NCI-H2107 (cell line): ENCODE data around the gene ITGBL1.

ENCODE experiments used
- DNase-seq: peaks from one replicate; lab custom pipeline; 2025; lab: John Stamatoyannopoulos, UW

The ITGBL1 gene

DNA sequence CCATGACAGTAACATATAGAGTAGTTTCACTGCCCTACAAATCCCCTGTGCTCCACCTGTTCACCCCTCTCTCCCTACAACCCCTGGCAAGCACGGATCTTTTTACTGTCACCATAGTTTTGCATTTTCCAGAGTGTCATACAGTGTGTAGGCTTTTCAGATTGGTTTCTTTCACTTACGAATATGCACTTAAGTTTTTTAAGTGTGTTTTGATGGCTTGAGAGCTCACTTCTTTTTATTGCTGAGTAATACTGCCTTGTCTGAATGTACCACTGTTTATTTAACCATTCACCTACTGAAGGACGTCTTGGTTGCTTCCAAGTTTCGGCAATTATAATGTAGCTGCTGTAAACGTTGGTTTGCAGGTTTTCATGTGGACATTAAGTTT lies 175.1 kb downstream of the ITGBL1 start:
- DNase-seq: no peak

DNA sequence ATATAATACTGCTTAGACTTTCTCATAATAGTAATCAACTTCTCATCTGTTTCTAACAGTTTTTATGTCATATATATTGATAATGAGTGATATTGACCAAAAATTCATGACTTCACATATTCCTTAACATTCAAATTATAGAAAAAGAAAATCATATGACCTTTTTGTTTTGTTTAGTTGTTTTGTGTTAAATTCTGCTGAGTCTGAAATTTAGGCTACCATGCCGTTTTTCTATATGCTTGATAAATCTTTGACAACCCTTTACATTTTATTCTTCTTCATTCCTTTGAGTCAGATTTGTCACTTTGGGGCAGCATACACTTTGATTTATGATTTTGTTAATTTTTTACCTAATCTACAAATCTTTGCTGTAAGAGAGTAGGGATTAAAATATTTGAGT lies 176.4 kb downstream of the ITGBL1 start:
- no peak for DNase-seq

DNA sequence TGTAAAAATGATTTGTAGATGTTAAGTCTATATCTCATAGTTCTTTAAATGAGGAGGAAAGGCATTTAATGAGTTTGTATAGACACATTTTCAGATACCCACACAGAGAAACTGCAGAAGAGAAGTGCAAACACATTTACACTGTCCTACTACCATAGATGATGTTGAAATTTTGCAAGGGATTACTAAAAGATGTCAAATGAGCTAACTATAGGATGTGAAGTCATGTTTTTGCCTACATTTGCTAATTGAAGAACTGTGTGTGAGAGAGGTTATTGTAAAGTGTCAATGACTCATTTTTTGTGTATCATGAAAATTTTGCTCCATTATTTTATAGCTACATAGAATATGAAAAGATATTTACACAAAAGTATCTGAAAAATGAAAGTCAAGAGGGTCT lies 178.9 kb downstream of the ITGBL1 start:
- DNase-seq: no peak

DNA sequence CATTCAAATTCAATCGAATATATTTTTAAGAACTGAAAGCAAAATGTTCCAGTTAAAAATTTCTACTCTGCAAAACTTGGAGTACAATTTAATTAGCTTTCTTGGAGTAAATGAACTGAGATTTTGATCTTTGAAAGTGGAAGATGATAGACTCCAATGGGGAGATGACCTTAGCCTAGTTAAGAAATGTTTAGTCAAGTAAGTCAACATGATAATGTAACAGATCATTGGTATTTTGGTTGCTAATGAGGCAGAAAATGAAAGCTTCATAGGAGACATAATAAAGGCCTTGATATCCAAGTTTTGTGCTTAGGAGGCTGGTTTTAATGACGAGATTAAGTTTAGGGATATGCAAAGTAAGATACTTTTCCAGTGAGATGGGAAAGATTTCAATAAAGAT lies 181.7 kb downstream of the ITGBL1 start:
- DNase-seq: no peak

DNA sequence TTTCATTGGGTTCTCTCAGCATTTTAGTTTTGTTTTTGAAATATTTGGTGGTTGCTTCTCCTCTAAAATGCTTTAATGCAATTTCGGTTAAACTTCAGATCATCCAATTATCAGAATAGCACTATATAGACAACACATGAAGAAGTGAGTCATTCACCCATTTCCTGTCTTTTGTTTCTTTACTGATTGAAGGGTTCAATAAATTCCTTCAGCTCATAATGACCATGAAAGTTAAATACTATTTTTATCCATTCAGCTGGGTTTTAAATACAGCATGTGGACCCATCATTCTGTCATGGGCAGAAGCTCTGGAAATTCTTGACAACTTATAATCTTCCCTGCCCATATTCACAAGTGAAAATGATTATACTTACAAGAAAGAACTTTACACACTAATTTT lies 187.2 kb downstream of the ITGBL1 start:
- no peak for DNase-seq

DNA sequence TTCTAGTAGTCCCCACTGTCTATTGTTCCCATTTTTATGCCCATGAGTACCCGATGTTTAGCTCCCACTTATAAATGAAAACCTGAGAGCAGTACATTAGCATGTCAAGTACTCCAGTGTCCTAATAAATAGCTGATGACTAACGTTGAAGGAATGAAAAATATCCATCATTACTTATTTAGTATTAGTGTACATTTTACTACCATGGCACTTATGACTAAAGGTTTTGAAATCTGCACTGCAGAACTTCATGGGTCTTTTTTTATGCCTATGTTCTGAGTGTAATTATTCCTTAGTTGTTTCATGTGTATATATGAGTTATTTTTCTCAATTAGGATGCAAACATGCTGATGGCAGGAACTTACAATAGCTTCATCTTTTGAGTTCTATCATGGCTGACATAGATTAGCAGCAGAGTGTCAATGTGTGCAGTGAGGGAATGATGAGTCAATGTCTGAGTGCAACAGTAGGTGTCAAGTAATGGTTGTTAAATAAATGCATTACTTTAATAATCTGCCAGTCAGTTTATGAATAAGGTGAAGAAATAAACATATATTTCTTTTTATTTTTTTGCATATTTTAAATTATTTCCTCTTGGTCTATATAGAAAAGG lies 188.4 kb downstream of the ITGBL1 start:
- no peak for DNase-seq

DNA sequence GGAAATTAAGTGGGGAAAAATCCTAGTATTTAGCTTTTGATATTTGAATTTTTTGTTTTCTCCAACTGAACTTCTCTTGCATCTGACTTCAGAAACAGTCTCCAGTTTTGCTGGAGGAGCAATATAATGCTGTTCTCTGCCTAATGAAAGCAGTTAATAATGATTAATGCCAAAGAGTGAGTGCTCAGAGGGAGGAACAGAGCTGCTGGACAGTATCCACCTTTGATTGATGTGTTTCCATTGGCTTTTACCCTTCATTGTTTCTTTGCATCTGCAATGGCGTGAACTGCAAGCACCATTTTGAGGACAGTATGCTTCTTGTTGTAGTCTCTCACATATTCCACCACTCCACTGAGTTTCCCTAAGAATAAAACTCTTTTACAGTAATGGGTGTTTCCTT lies 193.4 kb downstream of the ITGBL1 start:
- DNase-seq: no peak

DNA sequence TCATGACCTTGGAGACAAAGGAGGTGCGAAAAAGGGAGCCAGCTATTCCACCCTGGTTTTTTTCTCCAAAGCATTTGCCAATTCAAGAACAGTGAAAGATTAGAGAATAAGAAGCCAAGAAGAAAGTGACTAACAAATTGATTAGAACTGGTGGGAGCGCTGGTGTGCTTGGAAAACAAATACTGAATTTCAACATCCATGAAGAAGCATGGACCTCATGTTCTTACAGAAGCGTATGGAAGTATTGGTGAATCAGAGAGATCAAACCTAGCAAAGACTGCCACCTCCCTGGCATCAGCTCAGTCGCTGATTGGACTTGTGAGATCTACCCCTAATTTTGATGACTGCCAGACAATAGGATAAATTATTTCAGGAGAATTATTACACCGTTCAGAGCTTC lies 195.3 kb downstream of the ITGBL1 start:
- no peak for DNase-seq

DNA sequence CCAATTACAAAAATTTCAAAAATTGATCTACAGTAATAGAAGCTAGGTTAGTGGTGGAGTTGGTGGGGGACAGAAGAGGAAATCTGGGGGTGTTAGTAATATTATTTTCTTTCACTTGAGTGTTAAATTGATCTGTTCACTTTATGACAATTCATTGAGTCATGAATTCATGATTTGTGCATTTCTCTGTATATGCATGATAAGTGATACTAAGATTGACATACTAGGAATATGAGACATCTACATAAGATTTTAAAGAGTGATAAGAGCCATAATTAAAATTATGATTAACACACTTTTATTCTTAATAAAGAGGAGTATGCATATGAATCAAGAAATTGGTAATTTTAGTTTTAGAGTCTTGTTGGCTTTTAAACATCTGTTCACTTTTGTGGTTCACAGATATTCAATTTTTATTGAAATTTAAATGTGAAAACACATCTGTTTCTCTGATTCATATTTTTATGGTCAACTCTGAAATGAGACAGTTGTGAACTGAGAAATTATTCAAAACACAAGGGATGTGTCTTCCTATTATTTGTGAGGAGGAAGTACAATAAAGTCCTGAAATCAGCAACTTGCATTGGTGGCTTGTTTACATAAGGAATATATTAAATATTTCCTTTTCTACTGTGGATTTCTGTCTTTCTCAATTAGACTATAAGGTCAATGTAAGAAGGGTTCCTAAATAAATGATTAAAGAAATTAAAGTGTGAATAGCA lies 196.5 kb downstream of the ITGBL1 start:
- DNase-seq: no peak

DNA sequence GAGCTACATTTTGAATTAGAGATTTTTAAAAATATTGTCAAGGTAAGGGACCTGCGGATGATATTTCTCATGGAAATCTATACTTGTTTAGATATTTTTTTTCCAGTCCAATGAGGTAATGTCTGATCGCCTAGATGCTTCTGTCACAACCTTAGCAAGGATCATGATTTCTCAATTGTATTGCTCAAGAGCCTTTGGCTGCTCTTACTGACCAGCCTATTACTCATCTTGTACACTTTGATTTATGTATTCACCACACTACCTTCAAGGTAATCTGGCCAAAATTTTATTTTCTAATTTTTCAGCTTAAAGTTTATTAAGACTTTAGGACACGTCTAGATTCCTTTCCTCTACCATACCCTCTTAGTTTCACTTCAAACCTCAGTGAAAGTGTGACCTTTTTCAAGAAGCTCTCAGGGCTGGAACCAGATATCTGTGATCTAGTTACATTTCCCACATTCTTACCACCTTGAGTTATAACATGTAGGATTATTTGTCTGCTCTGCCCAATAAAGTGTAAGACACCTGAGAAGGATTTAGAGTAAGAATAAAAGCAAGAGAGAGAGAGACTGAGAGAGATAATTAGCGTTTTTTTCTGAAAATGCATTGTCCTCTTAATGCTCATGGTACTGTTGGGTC lies 197.1 kb downstream of the ITGBL1 start:
- DNase-seq: no peak

DNA sequence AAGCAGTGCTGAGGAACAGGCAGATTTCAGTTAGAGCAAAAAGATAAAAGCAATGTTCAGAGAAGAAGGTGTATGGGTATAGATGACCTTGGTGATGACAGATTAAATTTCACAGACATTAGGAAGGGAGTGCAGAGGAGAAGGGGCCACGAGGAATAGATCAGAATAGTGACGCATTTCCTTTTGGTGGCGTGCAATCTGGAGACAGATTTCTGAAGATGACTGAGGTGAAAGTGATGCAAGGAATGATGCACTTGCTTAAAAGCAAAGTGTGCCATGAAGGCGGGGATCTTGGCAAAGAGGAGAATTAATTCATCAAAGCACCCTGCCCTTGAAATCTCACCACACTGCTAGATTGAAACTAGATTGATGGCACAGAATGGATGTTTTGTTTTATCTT lies 202.4 kb downstream of the ITGBL1 start:
- no peak for DNase-seq

DNA sequence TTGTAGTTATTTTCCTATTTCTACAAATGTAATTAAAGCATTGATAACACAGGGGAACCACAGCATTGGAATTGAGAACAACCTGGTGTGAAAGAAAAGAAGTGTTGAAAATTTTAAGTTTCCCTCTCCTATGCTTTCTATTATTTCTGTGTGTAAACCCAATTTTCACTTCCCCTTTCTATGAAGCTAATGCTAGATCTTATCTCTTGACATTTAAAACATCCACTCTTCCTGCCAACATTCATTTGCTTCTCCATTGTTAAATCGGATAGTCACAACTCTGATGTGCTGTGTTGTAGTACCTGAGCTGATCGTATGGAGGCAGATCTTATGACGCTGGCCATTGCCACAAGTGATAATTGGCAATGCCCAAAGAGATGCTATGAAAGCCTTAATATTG lies 203.0 kb downstream of the ITGBL1 start:
- no peak for DNase-seq

DNA sequence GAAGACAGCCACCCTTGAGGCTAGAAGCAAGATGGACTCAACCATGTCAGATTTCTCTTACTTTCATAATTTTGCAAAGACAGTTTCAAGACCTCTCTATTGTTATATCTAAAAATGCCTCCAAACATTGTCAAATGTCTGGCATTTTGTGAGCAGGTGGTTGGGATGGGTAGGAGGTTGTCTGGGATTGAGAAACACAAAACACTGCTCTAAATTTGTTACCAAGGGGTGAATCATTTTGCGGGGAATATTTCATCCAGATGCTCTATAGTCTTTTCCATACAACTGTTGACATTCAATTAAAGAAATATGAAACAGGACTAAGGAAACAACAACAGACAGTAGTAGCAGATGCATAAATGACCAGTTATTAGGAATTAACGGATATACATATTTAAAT lies 208.2 kb downstream of the ITGBL1 start:
- DNase-seq: no peak

DNA sequence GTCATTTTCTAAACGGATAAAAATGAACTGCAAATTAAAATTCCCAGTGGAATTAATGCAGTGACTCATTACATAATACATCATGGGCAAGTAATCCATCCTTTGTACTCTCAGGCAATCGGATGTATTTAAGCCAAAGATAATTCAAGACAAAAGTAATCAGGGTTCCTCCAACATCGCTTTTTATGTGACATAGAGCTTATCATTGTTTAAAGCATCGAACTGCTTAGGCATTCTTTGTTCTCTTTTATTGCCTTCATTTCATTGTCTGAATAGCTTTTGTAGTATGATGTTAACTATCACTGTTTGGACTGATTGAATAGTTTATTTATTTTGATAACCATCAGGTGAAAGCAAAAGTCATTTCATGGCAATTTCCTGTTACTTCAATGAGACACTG lies 209.4 kb downstream of the ITGBL1 start:
- DNase-seq: no peak

DNA sequence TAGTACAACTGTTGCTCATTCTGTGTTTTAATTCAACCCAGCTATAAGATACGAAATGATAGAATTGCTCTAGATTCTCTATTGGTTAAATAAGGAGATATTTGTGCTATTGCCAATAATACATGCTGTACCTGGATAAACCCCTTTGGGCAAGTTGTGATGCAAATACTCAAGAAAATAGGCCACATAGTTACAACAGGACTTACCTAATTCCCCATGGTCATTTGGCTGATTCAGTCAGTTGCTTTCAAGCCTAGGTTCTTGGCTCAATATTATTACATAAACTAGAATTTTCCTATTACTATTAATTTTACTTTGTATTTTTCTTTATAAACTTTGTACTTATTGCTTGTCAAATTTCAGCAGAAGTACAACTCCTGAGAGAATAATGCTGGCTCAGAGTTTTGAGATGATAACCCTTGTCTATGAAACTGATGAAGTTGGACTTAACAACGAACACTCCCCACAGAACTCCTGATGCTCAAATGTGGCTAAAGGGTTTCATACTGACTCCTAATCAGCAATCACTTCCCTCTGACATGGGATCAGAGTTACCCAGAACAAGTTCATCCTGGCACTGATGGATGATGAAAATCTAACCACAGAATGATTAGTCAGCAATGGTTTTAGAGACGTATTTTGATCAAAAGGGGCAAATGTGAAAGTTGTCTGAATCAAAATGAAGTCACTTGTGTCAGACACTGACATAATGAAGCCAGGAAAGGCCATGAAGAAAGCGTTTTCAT lies 221.1 kb downstream of the ITGBL1 start:
- no peak for DNase-seq

DNA sequence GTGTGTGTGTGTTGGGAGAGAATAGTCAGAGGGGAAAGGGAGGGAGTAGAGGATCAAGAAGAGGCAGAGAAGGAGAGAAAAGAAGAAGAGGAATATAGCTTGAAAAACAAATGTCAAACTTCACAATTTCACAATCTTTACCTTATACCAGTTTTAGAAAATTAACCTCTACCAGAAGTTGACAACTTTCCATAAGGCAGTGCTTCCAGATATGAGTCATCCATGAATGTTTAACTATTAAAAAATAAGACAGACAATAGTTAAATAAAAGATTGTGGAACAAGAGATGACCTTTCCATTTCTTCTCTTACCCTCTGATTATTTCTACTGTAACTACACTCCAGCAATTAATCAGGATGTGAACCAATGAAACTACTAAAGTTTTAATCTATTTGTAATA lies 229.4 kb downstream of the ITGBL1 start:
- DNase-seq: no peak

DNA sequence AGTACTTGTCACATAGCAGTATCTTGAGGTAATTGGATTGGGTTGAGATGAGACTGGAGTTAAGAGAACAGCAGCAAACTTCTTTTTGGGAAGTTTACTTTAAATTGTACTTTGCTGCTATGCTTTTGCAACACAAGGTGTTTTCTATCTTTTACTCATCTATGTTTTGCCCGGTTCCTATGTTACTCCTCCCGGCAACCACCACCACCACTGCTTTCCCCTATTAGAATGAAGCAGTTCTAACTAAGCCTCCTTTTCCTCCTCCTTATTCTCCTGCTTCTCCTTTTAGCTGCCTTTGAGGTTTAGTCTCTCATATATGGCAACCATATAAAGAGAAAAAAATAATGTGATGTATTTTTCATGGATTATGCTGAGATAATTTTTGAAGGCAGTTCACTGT lies 233.5 kb downstream of the ITGBL1 start:
- DNase-seq: no peak

DNA sequence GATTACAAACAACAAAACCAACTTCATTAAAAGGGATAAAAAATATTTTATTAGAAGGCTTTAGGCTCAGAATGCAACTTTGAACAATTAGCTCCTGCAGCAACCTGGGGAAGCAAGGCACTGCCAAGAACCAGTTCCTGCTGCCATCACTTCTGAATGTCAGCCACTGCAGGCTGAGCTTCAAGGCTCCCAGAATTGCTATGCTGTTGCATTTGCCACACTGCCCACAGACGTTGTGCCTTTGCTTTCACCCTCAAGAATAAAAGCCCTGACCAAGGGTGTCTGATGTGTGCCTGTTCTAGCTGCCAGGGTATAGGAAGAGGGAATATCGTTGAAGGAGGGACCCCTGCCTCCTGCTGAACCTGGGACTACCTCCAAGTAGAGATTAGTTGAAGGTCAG lies 238.4 kb downstream of the ITGBL1 start:
- no peak for DNase-seq

DNA sequence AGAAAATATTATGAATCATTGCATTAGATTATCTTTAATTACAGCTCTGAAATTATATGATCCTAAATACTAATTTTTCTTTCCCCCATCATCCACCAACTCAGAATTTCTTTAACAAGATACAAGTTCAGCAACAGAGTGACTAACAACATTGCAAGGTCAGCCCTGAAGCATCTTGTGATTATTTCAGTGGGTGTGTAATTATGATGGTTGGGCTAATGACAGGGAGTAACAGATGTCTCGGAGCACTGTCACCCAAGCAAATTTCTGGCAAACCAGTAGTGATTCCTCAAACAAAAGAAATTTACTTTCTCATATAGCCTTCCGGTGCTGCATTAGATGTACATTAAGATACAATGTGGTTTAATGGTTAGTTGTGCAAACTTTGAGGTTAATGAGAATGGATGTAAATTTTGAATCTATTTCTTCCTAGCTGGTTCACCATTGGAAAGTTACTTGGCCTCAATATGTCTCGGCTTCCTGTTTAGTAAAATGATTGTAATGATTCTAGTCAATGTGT lies 238.9 kb downstream of the ITGBL1 start:
- DNase-seq: no peak

DNA sequence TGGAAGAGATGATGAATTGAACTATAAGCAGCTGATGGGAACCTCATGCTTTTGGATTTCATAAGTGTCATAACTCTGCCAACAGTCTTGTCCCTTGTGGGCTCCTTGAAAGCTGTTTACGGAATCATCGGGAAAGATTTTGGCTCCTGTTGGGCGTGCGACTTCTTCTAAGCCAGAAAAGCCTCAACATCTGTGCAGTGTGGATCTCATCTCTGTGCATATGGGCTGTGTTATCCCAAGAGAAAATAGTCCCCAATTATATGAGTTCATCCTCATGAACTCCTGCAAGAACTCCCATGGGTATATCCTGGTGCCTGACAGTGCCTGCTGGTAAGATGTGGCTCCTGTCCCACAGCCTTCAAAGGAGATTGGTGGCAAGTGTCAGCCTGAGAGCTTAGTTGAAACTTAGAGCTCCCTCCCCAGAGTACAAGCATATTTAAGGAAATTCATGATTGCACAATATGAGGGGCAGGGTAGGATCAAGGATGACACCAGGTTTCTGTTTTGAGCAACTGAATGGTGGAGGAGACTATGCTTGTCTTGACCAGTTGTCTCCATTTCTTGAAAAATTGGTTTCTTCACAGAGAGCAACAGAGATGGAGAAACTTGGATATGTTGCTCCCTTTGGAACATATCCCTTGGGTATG lies 243.5 kb downstream of the ITGBL1 start:
- no peak for DNase-seq

DNA sequence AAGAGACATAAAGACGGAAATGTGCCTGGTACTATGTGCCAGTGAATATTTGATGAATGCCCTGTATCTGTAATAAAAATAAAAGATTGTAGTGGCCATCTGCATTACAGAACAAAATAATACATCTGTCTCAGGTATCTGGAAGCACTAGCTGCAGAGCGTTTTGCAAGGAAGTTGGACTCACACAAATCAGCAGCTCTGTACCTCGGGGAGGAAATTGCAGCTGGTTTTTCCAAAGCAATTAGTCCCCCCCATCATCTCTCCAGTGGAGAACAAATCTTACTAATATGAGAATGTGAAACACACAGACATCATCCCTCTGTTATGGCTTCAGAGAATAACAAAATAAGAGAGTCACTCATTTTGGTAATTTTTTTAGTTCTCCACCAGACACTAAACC lies 245.3 kb downstream of the ITGBL1 start:
- DNase-seq: no peak

DNA sequence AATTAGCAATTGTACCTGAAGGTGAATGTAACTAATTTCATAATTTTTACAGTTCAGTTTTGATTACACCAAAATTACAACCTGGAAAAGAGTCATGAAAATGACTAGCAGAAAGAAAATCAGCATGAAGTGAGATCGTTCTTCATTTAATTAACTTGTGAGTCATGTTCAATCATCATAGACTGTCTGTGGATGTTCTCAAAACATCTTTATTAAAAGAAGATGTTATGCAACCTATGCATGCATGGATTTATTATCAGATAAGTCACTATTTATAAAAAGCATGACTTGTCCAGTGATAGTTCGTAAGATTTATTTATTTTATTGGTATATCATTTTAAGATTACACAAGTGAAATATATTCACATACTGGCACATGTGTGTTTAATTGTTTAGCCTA lies 245.9 kb downstream of the ITGBL1 start:
- no peak for DNase-seq
